Transverse colon (tissue), 4 donors: ENCODE data around the gene ABTB2.
"Not testable (repeated sequence)": the region's sequence is repeated elsewhere in the genome, so short reads cannot be mapped to it uniquely, and the experiment has no call there.

ENCODE experiments used
- EP300 ChIP-seq: sonication (generic); formaldehyde crosslinking; IDR thresholded peaks from one replicate; pipeline ENCODE4 v1.6.1; 2017; ENCODE audit warnings: antibody characterized with exemption, low read depth
- POLR2A ChIP-seq: fragments of 450-650 bp; IDR thresholded peaks from one replicate; pipeline ENCODE4 v1.6.1; 2016; ENCODE audit warnings: antibody characterized with exemption, mild to moderate bottlenecking, moderate library complexity
- POLR2AphosphoS5 ChIP-seq, 3 donors: sonication (generic); formaldehyde crosslinking; IDR thresholded peaks; one replicate each; pipeline ENCODE4 v1.6.1; 2016; ENCODE audit warnings: antibody characterized with exemption in 3 of 3
- TF ChIP-seq, protein P1 (sequence below), 5 experiments: fragments of 200-600 bp in 3 of 5; fragments of 450-650 bp in 2 of 5; sonication (generic) in 3 of 5; IDR thresholded peaks; 1 replicate in 2 of 5; 2 replicates in 3 of 5; pipeline ENCODE4 v1.5.1; 2016 to 2017; ENCODE audit warnings: antibody characterized with exemption in 5 of 5, inconsistent platforms in 3 of 5, mild to moderate bottlenecking in 2 of 5, moderate library complexity in 1 of 5

DNA sequence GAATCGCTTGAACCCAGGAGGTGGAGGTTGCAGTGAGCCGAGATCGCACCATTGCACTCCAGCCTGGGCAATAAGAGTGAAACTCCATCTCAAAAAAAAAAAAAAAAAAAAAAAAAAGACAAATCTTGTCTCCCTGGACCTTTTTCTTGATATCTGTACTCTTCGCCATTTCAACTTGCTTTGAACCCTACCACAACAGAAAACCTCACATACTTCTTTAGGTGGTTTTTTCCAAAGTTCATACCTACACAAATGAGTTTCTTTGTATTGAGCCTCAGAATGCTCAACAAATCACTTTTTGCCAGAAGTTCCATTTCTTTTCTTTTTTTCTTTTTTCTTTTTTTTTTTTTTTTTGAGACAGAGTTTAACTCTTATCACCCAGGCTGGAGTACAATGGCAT lies 111.3 kb downstream of the ABTB2 start:
- TF ChIP-seq, protein P1, sequence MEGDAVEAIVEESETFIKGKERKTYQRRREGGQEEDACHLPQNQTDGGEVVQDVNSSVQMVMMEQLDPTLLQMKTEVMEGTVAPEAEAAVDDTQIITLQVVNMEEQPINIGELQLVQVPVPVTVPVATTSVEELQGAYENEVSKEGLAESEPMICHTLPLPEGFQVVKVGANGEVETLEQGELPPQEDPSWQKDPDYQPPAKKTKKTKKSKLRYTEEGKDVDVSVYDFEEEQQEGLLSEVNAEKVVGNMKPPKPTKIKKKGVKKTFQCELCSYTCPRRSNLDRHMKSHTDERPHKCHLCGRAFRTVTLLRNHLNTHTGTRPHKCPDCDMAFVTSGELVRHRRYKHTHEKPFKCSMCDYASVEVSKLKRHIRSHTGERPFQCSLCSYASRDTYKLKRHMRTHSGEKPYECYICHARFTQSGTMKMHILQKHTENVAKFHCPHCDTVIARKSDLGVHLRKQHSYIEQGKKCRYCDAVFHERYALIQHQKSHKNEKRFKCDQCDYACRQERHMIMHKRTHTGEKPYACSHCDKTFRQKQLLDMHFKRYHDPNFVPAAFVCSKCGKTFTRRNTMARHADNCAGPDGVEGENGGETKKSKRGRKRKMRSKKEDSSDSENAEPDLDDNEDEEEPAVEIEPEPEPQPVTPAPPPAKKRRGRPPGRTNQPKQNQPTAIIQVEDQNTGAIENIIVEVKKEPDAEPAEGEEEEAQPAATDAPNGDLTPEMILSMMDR (IDR thresholded peaks at IDR 0.05), result not testable (repeated sequence)
- not testable (repeated sequence) for TF ChIP-seq POLR2A; POLR2AphosphoS5 (IDR thresholded peaks at IDR 0.05); EP300
